Stimulated activated naive B cell treated with anti-CD40 and anti-IgM and Interleukin-4, amounts not matched to agents 10 μg/mL and 1 μg/mL and 100 μg/mL, for 72 hours (primary cell): Measurements from ENCODE around the gene ZNF26.

ENCODE experiments used
- ATAC-seq, 2 donors: fragments of 150-1000 bp; cut with Tn5 transposase; replicated peaks; 2 replicates each; pipeline ENCODE4 v1.10.0; 2021; ENCODE audit warnings: moderate library complexity in 1 of 2
- DNase-seq: peaks from one replicate; pipeline ENCODE4 v3.0.0; 2021
- H3K27ac Mint-ChIP-seq: one replicate; pipeline ENCODE4 v1.8.0; 2022; ENCODE audit warnings: mild to moderate bottlenecking, mixed read lengths
- H3K27me3 Mint-ChIP-seq, 2 donors: one replicate each; pipeline ENCODE4 v1.8.0; 2022; ENCODE audit warnings: mixed read lengths in 2 of 2
- H3K36me3 Mint-ChIP-seq, 2 donors: one replicate each; pipeline ENCODE4 v1.8.0; 2022; ENCODE audit warnings: mixed read lengths in 2 of 2, mild to moderate bottlenecking in 1 of 2
- H3K4me1 Mint-ChIP-seq, 2 donors: one replicate each; pipeline ENCODE4 v1.8.0; 2022; ENCODE audit warnings: mixed read lengths in 2 of 2, mild to moderate bottlenecking in 1 of 2
- H3K4me3 Mint-ChIP-seq, 2 donors: one replicate each; pipeline ENCODE4 v1.8.0; 2022; ENCODE audit warnings: mild to moderate bottlenecking in 2 of 2, mixed read lengths in 2 of 2, moderate library complexity in 1 of 2
- H3K9me3 Mint-ChIP-seq, 2 donors: one replicate each; pipeline ENCODE4 v1.8.0; 2022; ENCODE audit warnings: mixed read lengths in 2 of 2, mild to moderate bottlenecking in 1 of 2

Gene ZNF26

GRCh38 chr12:133073836-133074235 is 87.7 kb downstream of the ZNF26 start:
- H3K4me1 Mint-ChIP-seq, result no peaks in the 10 kb centered on the region
- H3K36me3 Mint-ChIP-seq, result peaks cover 9 to 23% of the 10 kb centered on the region in 2 donors
- DNase-seq (no peak), ATAC-seq (no peak)
- H3K27me3 Mint-ChIP-seq, result no peaks in the 10 kb centered on the region
- H3K4me3 Mint-ChIP-seq, result no peak overlapping the region
- H3K9me3 Mint-ChIP-seq, result peaks cover 31 to 37% of the 10 kb centered on the region in 2 donors
- no peak overlapping the region for H3K27ac Mint-ChIP-seq
